Medulla oblongata (tissue), 1 donor: Measurements from ENCODE around the gene FECH.
"Not testable (repeated sequence)": the region's sequence is repeated elsewhere in the genome, so short reads cannot be mapped to it uniquely, and the experiment has no call there.

Source experiments
- DNase-seq: peaks from one replicate; pipeline ENCODE4 v3.0.0-alpha.2; 2015; ENCODE audit errors: extremely low spot score

FECH gene, protein sequence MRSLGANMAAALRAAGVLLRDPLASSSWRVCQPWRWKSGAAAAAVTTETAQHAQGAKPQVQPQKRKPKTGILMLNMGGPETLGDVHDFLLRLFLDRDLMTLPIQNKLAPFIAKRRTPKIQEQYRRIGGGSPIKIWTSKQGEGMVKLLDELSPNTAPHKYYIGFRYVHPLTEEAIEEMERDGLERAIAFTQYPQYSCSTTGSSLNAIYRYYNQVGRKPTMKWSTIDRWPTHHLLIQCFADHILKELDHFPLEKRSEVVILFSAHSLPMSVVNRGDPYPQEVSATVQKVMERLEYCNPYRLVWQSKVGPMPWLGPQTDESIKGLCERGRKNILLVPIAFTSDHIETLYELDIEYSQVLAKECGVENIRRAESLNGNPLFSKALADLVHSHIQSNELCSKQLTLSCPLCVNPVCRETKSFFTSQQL

DNA sequence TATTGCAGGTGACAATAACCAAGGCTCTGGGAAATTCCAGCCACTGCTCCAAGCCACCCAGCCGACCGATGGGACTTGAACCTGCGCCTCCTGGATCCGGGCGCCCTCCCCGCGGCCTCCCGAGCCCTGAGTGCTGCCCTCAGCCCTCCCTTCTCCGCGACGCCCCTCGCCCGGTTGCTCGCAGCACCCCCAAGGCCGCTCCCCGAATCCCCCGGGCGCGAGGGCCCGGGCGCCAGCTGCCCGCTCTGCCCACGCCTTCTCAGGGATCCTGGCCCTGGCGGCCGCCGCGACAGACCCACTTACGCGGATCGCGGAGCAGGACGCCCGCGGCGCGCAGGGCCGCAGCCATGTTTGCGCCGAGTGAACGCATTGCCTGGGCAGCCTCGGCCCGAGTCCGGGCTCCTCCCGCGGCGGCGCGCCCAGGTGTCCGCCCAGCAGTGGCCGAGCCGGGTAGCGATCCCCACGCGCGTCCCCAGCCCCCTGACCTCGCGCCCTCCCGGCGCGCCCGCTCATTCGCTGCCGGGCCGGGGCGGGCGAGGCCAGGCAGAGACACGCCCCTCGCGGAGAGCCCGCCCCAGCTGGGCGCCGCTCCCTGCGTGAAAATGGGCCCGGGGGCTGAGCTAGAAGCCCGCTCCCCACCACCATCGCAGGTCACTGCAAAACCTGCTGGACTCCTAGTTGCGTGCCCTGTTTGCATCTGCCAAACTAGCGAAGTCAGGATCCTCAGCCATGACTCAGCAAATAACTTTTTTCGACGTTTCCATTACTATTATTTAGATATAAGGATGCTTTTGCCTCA is at the start of gene FECH:
Gene FECH (minus strand): TSS at position 452 of the 799 bp plus-strand sequence. CDS start 82 bp downstream, at position 370.
- DNase-seq = peak; percentile 91

DNA sequence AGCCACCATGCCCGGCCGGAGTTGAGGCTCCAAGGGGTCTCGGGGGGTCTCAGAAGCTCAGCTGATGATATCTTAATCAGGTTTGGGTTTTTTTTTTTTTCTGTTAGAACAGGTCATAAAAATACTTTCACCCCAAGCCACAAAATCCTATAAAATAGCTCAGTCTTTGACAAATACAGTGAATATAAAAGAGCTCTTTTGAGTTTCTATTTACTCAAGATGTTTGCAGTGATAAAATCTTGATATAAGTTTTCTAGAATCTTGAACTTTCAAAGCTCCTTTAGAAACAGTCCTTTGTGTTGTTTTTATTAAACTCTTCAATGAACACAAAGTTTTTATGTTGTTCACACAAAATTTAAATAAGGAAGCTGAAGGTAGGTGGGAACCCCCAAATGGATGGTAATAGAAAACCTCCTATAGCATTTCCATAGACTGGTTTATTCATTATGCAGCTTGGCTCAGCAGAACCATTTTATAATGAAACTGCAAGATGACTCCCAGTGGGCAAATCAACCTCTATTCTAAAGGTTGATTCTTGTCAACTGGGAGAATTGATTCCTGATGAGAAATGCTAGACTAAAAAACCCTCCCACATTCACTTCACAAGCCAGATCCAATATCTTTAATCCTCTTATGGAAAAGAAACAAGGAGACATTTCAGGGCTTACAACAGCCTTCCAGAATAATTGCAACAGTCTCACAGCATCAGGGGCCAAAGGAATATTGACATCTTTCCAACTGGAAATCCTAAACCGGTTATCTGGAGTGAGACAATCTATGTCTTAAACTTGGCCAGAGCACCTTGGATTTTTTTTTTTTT is 48.7 kb upstream of the FECH start:
- DNase-seq = no peak

DNA sequence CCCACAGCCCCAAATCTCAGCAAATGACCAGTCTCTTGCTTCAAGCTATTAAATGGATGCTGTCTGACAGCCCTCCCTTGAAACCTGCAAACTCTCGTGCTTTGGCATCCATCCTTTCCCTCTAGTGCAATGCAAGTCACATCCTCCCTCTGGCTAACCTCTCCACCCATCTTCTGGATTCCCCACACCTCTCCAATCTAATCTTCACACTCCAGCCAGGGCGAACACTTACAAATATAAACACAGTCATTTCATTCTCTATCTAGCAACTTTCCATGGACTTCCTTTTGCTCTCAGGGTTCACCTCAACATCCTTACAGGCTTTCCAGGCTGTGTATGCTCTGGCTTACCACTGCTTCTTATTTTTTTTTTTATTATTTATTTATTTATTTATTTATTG is 45.2 kb upstream of the FECH start:
- DNase-seq = no peak

DNA sequence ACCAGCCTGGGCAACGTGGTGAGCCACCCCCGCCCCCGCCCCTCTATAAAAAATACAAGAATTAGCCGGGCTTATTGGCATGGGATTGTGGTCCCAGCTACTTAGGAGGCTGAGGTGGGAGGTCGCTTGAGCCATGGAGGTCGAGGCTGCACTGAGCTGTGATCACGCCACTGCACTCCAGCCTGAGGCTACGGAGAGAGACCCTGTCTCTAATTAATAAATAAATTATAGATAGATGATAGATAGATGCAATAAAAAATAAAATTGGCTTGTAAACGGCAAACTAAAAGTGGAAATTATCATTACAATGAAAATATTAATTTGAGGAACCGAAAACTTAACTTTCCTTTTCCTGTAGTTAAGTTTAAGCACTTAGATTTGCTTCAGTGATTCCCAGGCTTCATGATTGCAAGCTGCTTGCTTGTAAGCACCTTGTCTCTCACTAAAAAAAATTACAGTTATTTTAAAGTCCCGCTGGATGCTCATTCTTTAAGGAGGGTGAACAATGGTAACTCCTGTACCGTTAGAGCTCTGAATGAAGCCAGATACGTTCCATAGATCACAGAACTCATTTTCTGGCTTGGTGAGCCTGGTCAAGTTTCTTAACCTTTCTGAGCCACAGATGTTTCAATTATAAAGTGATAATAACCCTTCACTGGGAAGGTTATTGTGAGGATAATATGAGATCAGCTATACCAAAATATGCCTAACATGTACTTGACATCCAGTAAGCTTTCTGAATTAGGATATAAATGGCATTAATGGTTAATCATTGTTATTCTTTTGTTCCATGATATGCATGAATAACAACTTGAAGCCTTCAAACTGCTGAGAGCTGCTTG is 44.5 kb upstream of the FECH start:
- no peak for DNase-seq

DNA sequence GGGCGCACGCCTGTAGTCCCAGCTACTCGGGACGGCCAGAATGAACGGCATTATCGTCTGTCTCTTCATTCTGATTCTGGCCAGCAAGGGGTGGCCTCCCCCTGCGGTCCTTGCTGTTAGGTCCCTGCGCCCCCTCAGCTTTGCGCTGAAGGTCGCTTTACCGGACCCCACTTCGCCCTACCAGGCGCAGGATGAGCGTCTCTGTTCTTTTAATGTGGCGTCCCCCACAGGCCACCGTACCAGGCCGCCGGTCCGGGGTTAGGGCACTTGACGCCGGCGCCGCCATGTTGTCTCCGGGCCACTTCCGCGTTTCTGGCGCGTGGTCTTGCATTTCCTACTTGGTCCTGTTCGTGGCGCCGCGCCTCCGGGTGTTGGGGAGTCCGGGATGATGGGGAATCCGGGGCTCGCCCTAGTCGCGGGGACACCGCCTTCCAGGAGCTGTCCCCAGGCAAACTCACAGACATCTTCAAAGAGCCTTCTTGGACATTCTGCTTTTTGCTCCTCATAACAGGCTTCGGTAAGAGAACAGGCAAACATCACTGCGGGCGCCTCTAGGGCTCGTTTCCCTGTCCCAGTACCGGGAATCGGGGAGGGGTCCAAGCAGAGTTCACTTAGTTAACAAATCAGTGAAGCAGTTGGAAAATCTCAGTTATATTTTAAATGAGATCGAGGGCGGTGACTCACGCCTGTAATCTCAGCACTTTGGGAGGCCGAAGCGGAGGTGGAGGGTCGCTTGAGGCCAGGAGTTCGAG is 43.7 kb upstream of the FECH start:
- peak; percentile 98 for DNase-seq

DNA sequence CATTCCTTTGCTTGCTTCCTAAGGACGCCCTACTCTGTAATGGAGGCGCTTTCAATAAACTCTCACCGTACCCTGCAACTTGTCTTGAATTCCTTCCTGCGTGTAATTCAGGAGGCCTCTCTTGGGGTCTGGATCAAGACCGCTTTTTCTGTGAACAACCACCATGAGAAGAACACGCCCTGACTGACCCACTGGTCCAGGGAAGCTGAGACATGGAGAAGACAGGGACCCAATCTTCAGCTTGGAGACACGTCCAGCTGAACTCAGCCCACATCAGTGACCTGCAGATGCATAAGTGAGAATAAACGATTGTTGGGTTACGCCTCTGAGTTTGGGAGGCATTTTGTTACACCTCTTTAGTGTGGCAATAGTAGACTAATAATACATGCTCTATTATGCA is 42.9 kb upstream of the FECH start:
- DNase-seq = no peak

DNA sequence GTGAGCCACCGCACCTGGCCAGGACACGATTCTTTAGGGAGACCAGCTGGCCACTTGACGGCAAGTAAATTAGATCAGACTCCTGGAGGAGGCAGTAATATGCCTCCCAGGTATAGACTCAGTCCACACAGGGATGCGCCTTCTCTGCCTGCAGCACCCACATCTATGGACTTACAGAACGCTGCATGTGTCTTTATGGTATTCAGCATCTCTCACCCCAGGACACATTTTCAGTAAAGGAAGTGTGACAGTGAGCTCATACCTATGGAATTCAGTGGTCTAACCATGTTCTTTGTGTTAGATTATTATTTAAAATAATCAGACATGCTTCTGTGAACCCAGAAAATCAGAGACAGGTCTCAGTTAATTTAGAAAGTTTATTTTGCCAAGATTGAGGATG is 41.0 kb upstream of the FECH start:
- DNase-seq = no peak

DNA sequence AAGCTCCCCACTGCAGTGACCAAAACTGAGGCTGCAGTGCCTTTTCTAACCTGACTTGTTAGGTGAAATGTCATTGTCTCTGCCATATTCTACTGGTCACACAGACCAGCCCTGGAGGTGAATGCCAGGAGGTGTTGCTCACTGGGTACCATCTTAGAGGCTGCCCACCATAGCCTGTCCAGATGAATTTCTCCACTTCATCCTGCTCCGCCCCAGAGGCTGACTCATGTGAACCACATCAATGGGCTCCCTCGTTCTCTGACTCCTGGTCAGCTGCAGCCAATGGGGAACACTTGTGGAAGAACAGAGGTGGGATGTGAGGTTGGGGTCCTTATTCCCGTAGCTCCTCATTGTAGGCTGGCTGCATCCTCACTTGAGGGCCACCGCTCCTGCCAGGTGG is 38.5 kb upstream of the FECH start:
- no peak for DNase-seq

DNA sequence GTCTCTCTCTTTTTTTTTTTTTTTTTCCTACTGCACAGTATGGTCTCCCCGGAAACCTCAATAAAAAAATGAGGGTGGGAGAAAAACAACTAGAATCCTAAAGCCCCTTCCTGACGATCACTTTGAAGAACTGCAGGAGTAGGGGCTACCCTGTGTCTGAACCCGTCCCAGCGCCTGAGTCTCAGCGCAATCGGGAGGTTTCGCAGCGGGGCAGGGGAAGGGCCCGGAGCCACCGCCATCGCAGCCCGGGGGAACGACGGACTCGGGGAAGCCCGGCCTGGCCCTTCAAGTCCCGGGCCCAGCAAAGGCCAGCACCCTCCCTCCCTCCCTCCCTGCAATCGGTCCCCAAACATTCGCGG is 34.7 kb upstream of the FECH start:
- peak; percentile 16 for DNase-seq

DNA sequence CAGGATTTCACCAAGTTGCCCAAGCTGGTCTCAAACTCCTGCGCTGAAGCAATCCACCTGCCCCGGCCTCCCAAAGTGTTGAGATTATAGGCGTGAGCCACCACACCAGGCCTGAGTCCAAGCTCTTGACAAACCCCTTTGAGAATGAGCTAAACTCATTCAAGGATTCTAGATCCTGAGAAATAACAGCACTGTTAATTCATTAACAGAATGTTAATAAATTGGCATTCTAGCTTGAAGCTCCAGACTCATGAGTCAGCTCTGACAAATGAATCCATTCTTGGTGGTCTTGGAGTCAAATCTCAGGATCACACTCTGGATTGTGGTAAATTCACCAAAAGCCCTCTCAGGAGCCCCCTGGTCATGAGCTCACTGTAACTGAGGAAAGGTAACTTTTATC is 33.4 kb upstream of the FECH start:
- DNase-seq = no peak

DNA sequence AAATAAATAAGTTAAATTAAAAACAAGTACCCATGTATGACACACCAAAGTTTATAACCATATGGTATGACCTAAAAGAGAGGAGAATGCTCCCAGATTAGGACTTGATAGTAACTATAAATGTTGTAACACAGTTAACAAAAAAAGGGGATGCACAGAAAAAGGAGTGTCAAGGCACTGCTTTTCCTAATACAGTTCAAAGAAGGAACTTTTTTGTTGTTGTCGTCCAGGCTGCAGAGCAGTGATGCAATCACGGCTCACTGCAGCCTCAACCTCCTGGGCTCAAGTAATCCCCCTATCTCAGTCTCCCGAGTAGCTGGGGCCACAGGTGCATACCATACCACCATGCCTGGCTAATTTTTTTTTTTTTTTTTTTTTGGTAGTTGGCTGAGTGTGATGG is 32.4 kb upstream of the FECH start:
- DNase-seq = no peak

DNA sequence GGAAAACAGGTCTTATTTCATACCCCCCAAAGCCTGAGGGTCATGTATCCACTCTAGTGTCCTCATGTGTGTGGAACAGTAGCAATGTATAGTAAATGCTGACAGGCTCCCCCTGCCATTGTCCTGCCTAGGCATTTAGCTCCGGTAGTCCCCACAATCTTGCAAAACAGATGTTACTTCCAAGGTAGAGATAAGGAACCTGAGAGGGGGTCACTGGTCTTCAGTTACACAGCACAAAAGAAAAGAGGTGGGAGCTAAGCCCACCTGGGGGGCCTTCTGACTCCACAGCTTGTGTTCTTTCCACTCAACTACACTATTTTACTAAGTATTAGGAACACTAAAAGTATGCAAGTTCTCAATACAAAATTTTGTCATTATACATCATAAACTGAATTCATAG is 17.4 kb upstream of the FECH start:
- DNase-seq = no peak

DNA sequence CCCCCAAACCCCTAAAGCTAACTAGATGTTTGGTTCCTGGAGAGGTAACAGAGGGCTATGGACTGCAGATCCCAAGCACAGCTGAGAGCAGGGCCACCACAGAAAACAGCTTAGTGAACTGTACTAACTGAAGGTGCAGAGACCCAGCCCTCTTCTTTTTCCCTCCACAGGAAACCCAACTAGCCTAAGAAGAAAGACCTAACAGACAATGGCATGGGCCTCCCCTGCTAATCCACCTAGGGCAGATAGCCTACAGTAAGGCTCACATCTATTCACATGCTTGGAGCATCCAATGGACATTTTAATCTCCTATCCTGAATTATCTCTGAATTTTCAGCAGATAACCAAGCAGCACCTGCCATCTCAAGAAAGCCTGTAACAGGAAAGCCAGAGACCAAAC is 8.8 kb upstream of the FECH start:
- no peak for DNase-seq

DNA sequence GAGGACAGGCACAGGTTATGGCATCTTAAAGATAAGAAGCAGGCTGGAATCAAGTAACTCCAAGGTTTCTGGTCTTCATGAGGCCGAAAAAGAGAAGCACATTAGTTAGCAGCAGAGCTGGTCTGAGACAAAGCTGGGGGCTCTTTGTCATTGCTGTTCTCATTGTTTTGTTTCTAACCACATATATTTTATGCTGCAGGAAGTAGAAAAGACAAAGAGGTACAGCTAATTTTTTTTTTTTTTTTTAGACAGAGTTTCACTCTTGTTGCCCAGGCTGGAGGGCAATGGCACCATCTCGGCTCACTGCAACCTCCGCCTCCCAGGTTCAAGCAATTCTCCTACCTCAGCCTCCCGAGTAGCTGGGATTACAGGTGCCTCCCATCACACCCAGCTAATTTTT is 6.2 kb upstream of the FECH start:
- DNase-seq = not testable (repeated sequence)

DNA sequence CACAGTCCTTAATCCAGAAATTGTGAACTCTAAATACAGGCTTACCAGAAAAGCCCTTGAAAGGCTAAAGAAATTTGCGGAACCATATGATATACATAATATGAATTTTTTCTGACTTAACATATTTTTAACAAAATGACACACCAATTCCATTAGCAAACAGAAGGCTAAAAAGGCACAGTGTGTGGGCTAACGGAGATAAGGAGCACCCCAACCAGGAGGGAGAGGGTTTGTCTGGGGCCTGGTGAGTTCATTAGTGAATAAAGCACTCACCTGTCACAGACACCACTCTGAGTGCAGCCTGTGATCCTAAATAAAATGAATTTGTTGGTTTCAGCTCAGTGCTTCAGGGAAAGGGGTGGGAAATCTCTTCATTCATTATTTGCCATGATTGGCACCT is 2.7 kb upstream of the FECH start:
- DNase-seq = no peak

DNA sequence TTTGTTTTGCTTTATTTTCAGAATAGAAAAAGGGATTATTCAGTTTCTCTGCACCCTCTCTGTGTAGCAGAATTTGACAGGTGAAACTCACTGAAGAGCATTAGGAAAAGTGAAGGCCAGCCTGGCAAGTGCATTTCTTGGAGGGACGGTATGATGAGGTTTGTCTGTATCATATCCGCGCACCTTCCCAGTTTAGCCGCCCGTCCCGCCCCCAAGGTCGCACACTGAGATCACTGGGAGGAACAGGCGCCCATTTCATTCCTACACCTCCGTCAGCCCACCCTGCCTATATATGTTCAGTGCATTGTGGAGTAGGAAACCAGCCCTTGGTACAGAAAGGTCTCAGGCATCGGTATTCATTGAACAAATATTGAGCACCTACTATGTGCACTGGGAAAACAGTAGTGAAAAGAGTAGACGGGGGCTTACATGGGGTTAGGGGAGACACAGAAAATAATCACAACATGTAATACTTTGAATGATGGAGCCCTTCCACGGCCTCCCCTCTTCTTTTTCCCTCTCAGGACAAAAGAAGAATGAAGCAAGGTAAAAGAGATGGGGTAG is 678 bp upstream of the FECH start:
- no peak for DNase-seq

DNA sequence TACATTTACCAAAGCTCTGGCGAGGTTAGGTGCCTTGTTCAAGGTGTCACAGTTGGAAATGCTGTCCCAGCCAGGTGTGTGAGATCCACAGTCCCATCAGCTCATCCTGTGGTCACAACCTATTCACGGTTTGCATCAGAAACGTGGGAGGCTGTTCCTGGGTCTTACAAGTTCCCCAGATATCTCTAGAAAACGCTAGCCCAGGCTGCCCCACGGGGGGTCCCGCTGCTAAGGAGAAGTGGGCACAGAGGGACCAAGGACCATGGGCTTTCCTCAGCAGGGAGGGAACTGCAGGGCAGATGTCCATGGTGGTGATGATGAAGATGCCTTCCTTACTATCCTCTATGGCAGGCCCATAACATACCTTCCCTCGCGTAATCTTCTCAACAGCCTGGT is 649 bp downstream of the FECH start:
- no peak for DNase-seq

DNA sequence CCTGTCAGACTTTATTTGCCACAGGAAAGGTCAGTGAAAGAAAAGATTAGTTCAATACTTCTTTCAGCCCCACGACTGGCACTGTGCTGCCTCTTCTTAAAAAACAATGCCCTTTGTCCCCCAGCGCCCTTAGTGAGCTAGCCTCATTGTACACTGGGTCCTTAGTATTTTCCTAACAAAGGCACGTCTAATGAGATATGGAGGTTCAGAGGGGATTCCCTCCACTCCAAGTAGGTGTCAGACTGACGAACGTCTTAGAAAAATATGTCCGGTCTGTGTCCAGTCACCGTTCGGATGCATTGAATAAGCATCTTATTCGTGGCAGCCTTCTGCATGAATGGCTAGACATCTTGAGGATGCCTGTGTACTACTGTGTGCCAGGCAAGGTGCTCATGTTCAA is 1.1 kb downstream of the FECH start:
- peak; percentile 88 for DNase-seq

DNA sequence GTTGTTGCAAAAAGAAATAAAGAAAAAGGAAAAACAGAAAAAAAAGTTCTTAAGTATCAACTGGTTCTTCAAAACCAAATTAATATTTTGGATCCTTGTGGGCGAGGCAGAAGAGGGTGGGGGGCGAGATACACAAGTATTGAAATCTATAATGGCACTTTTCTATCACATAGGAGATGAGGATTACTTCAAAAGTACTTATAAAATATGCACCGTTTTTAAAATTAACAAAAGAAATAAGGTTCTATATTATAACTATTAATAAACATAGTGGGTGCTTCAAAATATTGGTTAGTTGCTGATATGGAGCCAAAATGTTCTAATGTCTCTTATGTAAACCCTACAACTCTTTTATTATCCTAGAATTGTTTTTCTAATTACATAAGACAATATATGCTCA is 2.1 kb downstream of the FECH start:
- DNase-seq = no peak

DNA sequence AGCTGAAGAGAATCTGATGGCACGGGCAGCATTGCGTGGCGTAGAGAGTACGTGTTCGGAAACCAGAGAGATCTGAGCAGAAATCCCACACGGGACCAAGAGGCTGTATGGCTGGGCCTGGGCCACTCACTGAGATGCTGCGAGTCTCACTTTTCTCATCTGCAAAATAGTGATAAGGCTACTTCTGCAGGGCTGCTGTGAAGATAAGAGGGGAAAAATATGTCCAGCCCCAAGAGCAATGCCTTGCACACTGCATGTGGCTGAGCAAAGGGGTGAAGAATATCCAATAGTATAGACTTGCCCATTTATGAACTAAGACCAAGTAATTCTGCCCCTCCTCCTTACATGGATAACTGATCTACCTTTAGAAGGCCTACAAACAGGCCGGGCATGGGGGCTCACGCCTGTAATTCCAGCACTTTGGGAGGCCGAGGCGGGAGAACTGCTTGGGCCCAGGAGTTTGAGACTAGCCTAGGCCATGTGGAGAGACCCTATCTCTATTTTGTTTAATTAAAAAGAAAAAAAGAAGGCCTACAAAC is 3.1 kb downstream of the FECH start:
- DNase-seq = no peak
